ENCODE results near the gene HSPG2.

HSPG2 gene

GRCh38 chr1:21847223-21848205, 89.6 kb downstream of the HSPG2 start:
- TF ChIP-seq GATA1 (IDR thresholded peaks at IDR 0.05; ENCODE audit: low read depth, low read length) (no peak), POLR2A (IDR thresholded peaks at IDR 0.05; ENCODE audit: low read length) (no peak)
- DNase-seq = no peak

GRCh38 chr1:21845646-21846641, 91.2 kb downstream of the HSPG2 start:
- DNase-seq = no peak
- no peak for TF ChIP-seq POLR2A (IDR thresholded peaks at IDR 0.05; ENCODE audit: low read length)
- no peak for TF ChIP-seq GATA1 (IDR thresholded peaks at IDR 0.05; ENCODE audit: low read depth, low read length)

- no peak for DNase-seq
- TF ChIP-seq GATA1 (IDR thresholded peaks at IDR 0.05; ENCODE audit: low read depth, low read length) (no peak), POLR2A (IDR thresholded peaks at IDR 0.05; ENCODE audit: low read length) (no peak)
Observed at GRCh38 chr1:21843996-21844395, 93.1 kb downstream of the HSPG2 start.

- no peak for DNase-seq
- no peak for TF ChIP-seq POLR2A (IDR thresholded peaks at IDR 0.05; ENCODE audit: low read length)
- TF ChIP-seq GATA1 (IDR thresholded peaks at IDR 0.05; ENCODE audit: low read depth, low read length) = no peak
Observed at GRCh38 chr1:21843208-21843607, 93.9 kb downstream of the HSPG2 start.

GRCh38 chr1:21842606-21843162, 94.4 kb downstream of the HSPG2 start:
- TF ChIP-seq GATA1 (IDR thresholded peaks at IDR 0.05; ENCODE audit: low read depth, low read length) = no peak
- TF ChIP-seq POLR2A (IDR thresholded peaks at IDR 0.05; ENCODE audit: low read length) = no peak
- DNase-seq = no peak

- DNase-seq = no peak
- no peak for TF ChIP-seq POLR2A (IDR thresholded peaks at IDR 0.05; ENCODE audit: low read length)
- TF ChIP-seq GATA1 (IDR thresholded peaks at IDR 0.05; ENCODE audit: low read depth, low read length) = no peak
Observed at GRCh38 chr1:21841852-21842466, 95.2 kb downstream of the HSPG2 start.

- DNase-seq = no peak
- TF ChIP-seq POLR2A (IDR thresholded peaks at IDR 0.05; ENCODE audit: low read length) = no peak
- TF ChIP-seq GATA1 (IDR thresholded peaks at IDR 0.05; ENCODE audit: low read depth, low read length) = no peak
Observed at GRCh38 chr1:21840981-21841380, 96.1 kb downstream of the HSPG2 start.

GRCh38 chr1:21839337-21840037, 97.6 kb downstream of the HSPG2 start:
- TF ChIP-seq GATA1 (IDR thresholded peaks at IDR 0.05; ENCODE audit: low read depth, low read length) (no peak), POLR2A (IDR thresholded peaks at IDR 0.05; ENCODE audit: low read length) (no peak)
- no peak for DNase-seq

- TF ChIP-seq POLR2A (IDR thresholded peaks at IDR 0.05; ENCODE audit: low read length) = no peak
- no peak for TF ChIP-seq GATA1 (IDR thresholded peaks at IDR 0.05; ENCODE audit: low read depth, low read length)
Observed at GRCh38 chr1:21838359-21839157, 98.6 kb downstream of the HSPG2 start.

GRCh38 chr1:21837476-21837875, 99.6 kb downstream of the HSPG2 start:
- TF ChIP-seq POLR2A (IDR thresholded peaks at IDR 0.05; ENCODE audit: low read length) = no peak
- no peak for TF ChIP-seq GATA1 (IDR thresholded peaks at IDR 0.05; ENCODE audit: low read depth, low read length)
- no peak for DNase-seq

More at GRCh38 chr1:21838359-21839157, 98.6 kb downstream of the HSPG2 start:
- no peak for DNase-seq

- DNase-seq = no peak
- TF ChIP-seq GATA1 (IDR thresholded peaks at IDR 0.05; ENCODE audit: low read depth, low read length) = no peak
- no peak for TF ChIP-seq POLR2A (IDR thresholded peaks at IDR 0.05; ENCODE audit: low read length)
Observed at GRCh38 chr1:21836729-21837128, 100.4 kb downstream of the HSPG2 start.

- no peak for DNase-seq
- no peak for TF ChIP-seq GATA1 (IDR thresholded peaks at IDR 0.05; ENCODE audit: low read depth, low read length)
- no peak for TF ChIP-seq POLR2A (IDR thresholded peaks at IDR 0.05; ENCODE audit: low read length)
Observed at GRCh38 chr1:21836010-21836409, 101.1 kb downstream of the HSPG2 start.
